GM23338 (cell line): ENCODE data around the gene BRD3. TPM values are rescaled to one million over a fixed set of nuclear protein-coding genes. Genes with fewer than 3 reads are reported as not detected.

Source experiments
- ATAC-seq: fragments of 200-7000 bp; cut with Tn5 transposase; 3 replicates; pipeline ENCODE4 v1.9.1; 2020
- DNase-seq: peaks from one replicate; pipeline ENCODE4 v3.0.0-alpha.2; 2015; ENCODE audit warnings: low spot score
- H2AFZ ChIP-seq: fragments of 200-600 bp; sonication (generic); 2 replicates; pipeline ENCODE4 v1.8.0; 2016; ENCODE audit warnings: antibody characterized with exemption, mild to moderate bottlenecking, moderate library complexity
- H3F3A ChIP-seq: fragments of 200-600 bp; sonication (generic); replicated peaks from 2 replicates; pipeline ENCODE4 v1.8.0; 2017; ENCODE audit warnings: antibody characterized with exemption, mixed run types, low read depth
- H3K27ac ChIP-seq: fragments of 200-600 bp; sonication (generic); 2 replicates; pipeline ENCODE4 v1.6.1; 2016; ENCODE audit warnings: low read depth
- H3K27me3 ChIP-seq: fragments of 200-600 bp; sonication (generic); 2 replicates; pipeline ENCODE4 v1.8.0; 2016; ENCODE audit warnings: mild to moderate bottlenecking, mixed run types, moderate library complexity; ENCODE audit not compliant: insufficient read depth
- H3K36me3 ChIP-seq: fragments of 200-600 bp; sonication (generic); 2 replicates; pipeline ENCODE4 v1.8.0; 2016; ENCODE audit warnings: mild to moderate bottlenecking; ENCODE audit not compliant: insufficient read depth
- H3K4me1 ChIP-seq: fragments of 200-600 bp; sonication (generic); 2 replicates; pipeline ENCODE4 v1.8.0; 2016; ENCODE audit warnings: mild to moderate bottlenecking, moderate library complexity; ENCODE audit not compliant: insufficient read depth
- H3K4me2 ChIP-seq: fragments of 200-600 bp; sonication (generic); 2 replicates; pipeline ENCODE4 v1.7.1; 2017; ENCODE audit warnings: mixed run types
- H3K4me3 ChIP-seq: fragments of 200-600 bp; sonication (generic); 2 replicates; pipeline ENCODE4 v1.6.1; 2016; ENCODE audit warnings: mixed run types
- H3K79me2 ChIP-seq: fragments of 200-600 bp; sonication (generic); replicated peaks from 2 replicates; pipeline ENCODE4 v1.8.0; 2017; ENCODE audit warnings: mild to moderate bottlenecking; ENCODE audit not compliant: insufficient read depth
- H3K9me2 ChIP-seq: fragments of 200-600 bp; sonication (generic); 2 replicates; pipeline ENCODE4 v1.8.0; 2017; ENCODE audit not compliant: insufficient read depth
- H4K20me1 ChIP-seq: fragments of 200-600 bp; sonication (generic); replicated peaks from 2 replicates; pipeline ENCODE4 v1.8.0; 2017; ENCODE audit warnings: mild to moderate bottlenecking; ENCODE audit not compliant: insufficient read depth
- H3K27ac Mint-ChIP-seq: 2 replicates; pipeline ENCODE4 v1.8.0; 2020; ENCODE audit warnings: inconsistent platforms, mild to moderate bottlenecking, moderate library complexity, mixed read lengths
- H3K27me3 Mint-ChIP-seq: 3 replicates; pipeline ENCODE4 v1.8.0; 2022; ENCODE audit warnings: low read depth, mild to moderate bottlenecking, moderate library complexity, mixed read lengths, inconsistent platforms; ENCODE audit not compliant: insufficient read depth, poor library complexity
- H3K36me3 Mint-ChIP-seq: 3 replicates; pipeline ENCODE4 v1.8.0; 2021; ENCODE audit warnings: low read depth, mild to moderate bottlenecking, inconsistent platforms, moderate library complexity, mixed read lengths
- H3K4me1 Mint-ChIP-seq: 3 replicates; pipeline ENCODE4 v1.8.0; 2020; ENCODE audit warnings: mild to moderate bottlenecking, inconsistent platforms, mixed read lengths
- H3K4me3 Mint-ChIP-seq: 3 replicates; pipeline ENCODE4 v1.8.0; 2021; ENCODE audit warnings: moderate library complexity, mild to moderate bottlenecking, inconsistent platforms, mixed read lengths
- H3K9me3 Mint-ChIP-seq: 3 replicates; pipeline ENCODE4 v1.8.0; 2020; ENCODE audit warnings: moderate library complexity, mild to moderate bottlenecking, inconsistent platforms, mixed read lengths
- CREB1 ChIP-seq: fragments of 250-450 bp; sonication (Bioruptor Pico); IDR thresholded peaks from 2 replicates; pipeline ENCODE4 v1.5.0; 2020; ENCODE audit warnings: low read depth, mild to moderate bottlenecking, moderate library complexity
- CTCF ChIP-seq, 2 experiments: fragments of 200-600 bp in 1 of 2; sonication (generic) in 1 of 2; conservative IDR thresholded peaks; 2 replicates each; pipeline versions ENCODE4 v1.5.1 to v1.6.1; 2016 to 2017; ENCODE audit warnings: antibody characterized with exemption in 2 of 2, low read depth in 2 of 2, mild to moderate bottlenecking in 2 of 2, moderate library complexity in 1 of 2
- ETS1 ChIP-seq: IDR thresholded peaks from 2 replicates; pipeline ENCODE4 v1.6.1; 2016; ENCODE audit warnings: antibody characterized with exemption
- EZH2 ChIP-seq: fragments of 200-600 bp; sonication (generic); IDR thresholded peaks from one replicate; pipeline ENCODE4 v1.8.0; 2017; ENCODE audit warnings: antibody characterized with exemption, mild to moderate bottlenecking, low read depth; ENCODE audit not compliant: unreplicated experiment
- NANOG ChIP-seq: IDR thresholded peaks from 2 replicates; pipeline ENCODE4 v1.6.1; 2016; ENCODE audit warnings: antibody characterized with exemption, borderline replicate concordance
- REST ChIP-seq: IDR thresholded peaks from one replicate; pipeline ENCODE4 v1.6.1; 2018; ENCODE audit warnings: antibody characterized with exemption; ENCODE audit not compliant: unreplicated experiment
- STAT1 ChIP-seq: IDR thresholded peaks from one replicate; pipeline ENCODE4 v1.6.1; 2016; ENCODE audit warnings: antibody characterized with exemption; ENCODE audit not compliant: unreplicated experiment
- ZNF114 ChIP-seq: fragments of 250-450 bp; sonication (Bioruptor Pico); IDR thresholded peaks from 2 replicates; pipeline ENCODE4 v1.5.0; 2020; ENCODE audit warnings: mild to moderate bottlenecking, moderate library complexity
- ZNF462 ChIP-seq: fragments of 250-450 bp; sonication (Bioruptor Pico); IDR thresholded peaks from 2 replicates; pipeline ENCODE4 v1.5.0; 2020; ENCODE audit warnings: mild to moderate bottlenecking, moderate library complexity
- polyA plus RNA-seq: library from polyadenylated mRNA; unstranded; fragments of >200 nt; fragmentation: Nextera tagmentation; extraction: Ambion mirVana; gene quantifications from 2 replicates; pipeline ENCODE4 v1.2.1, GENCODE V29; 2016
- total RNA-seq: library from RNA; depleted of rRNA; stranded (reverse); fragments of >200 nt; shearing (Covaris generic); gene quantifications from 2 replicates; pipeline ENCODE4 v1.2.3, GENCODE V29; 2014

Gene BRD3
- total and polyA plus RNA-seq, 2 experiments from 2014 or later = 46.0 to 88.0 TPM

- Mint-ChIP-seq H3K9me3 (peaks cover 23% of the 10 kb centered on the region), H3K36me3 (no peaks in the 10 kb centered on the region; the same call in 2 of the 3 replicates), H3K4me1 (no peaks in the 10 kb centered on the region), H3K27me3 (peaks cover 7% of the 10 kb centered on the region), H3K27ac (no peak overlapping the region), H3K4me3 (no peak overlapping the region)
- Histone ChIP-seq H3K4me2 (no peak overlapping the region), H4K20me1 (no peaks in the 10 kb centered on the region), H3K79me2 (no peaks in the 10 kb centered on the region), H3K27ac (no peak overlapping the region), H3K4me3 (no peak overlapping the region), H3K36me3 (no peaks in the 10 kb centered on the region), H3K9me2 (no peaks in the 10 kb centered on the region), H3K27me3 (no peaks in the 10 kb centered on the region), H2AFZ (no peak overlapping the region), H3F3A (no peaks in the 10 kb centered on the region), H3K4me1 (no peaks in the 10 kb centered on the region)
- ATAC-seq (peak; percentile 98), DNase-seq (peak; percentile 82)
- peak; percentile 81 to 95 for TF ChIP-seq CTCF (conservative IDR thresholded peaks at IDR 0.05; ENCODE audit: low read depth in 2 of 2)
- TF ChIP-seq CREB1 (CRISPR knock-in tag) = peak; percentile 78
- TF ChIP-seq STAT1 = no peak
- no peak for TF ChIP-seq ETS1
- TF ChIP-seq ZNF462 (CRISPR knock-in tag) = no peak
- TF ChIP-seq EZH2 = no peak
- no peak for TF ChIP-seq REST
- no peak for TF ChIP-seq NANOG
- TF ChIP-seq ZNF114 (CRISPR knock-in tag) = no peak
Measured at GRCh38 chr9:134099123-134099761, 31.4 kb upstream of the BRD3 start.
